ENCODE results near the gene ANKS1A.

Gene ANKS1A

GRCh38 chr6:34864007-34864406 is 25.0 kb upstream of the ANKS1A start:
- Histone ChIP-seq H3K27ac (ENCODE audit: poor library complexity, severe bottlenecking) (no peak overlapping the region), H3K27me3 (ENCODE audit: insufficient read depth, poor library complexity, severe bottlenecking) (no peaks in the 10 kb centered on the region), H3K36me3 (ENCODE audit: low read depth) (peaks cover 33% of the 10 kb centered on the region)

GRCh38 chr6:34865107-34865506 is 23.9 kb upstream of the ANKS1A start:
- no peak for DNase-seq (ENCODE audit: low spot score)
- no peaks in the 10 kb centered on the region for H3K4me1 ChIP-seq (ENCODE audit: insufficient read depth, poor library complexity, severe bottlenecking)
- H3K9me3 ChIP-seq (ENCODE audit: severe bottlenecking) = no peaks in the 10 kb centered on the region
- no peaks in the 10 kb centered on the region for H3K27me3 ChIP-seq (ENCODE audit: insufficient read depth, poor library complexity, severe bottlenecking)
- no peak overlapping the region for H3K27ac ChIP-seq (ENCODE audit: poor library complexity, severe bottlenecking)
- no peak for ATAC-seq (ENCODE audit: low read depth)
- TF ChIP-seq, protein P1, sequence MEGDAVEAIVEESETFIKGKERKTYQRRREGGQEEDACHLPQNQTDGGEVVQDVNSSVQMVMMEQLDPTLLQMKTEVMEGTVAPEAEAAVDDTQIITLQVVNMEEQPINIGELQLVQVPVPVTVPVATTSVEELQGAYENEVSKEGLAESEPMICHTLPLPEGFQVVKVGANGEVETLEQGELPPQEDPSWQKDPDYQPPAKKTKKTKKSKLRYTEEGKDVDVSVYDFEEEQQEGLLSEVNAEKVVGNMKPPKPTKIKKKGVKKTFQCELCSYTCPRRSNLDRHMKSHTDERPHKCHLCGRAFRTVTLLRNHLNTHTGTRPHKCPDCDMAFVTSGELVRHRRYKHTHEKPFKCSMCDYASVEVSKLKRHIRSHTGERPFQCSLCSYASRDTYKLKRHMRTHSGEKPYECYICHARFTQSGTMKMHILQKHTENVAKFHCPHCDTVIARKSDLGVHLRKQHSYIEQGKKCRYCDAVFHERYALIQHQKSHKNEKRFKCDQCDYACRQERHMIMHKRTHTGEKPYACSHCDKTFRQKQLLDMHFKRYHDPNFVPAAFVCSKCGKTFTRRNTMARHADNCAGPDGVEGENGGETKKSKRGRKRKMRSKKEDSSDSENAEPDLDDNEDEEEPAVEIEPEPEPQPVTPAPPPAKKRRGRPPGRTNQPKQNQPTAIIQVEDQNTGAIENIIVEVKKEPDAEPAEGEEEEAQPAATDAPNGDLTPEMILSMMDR (IDR thresholded peaks at IDR 0.05; ENCODE audit: poor library complexity, severe bottlenecking) = no peak
- H3K4me3 ChIP-seq (ENCODE audit: severe bottlenecking) = no peak overlapping the region
- peaks cover 30% of the 10 kb centered on the region; the same call in 1 of the 2 replicates for H3K36me3 ChIP-seq (ENCODE audit: low read depth)

More at GRCh38 chr6:34864007-34864406, 25.0 kb upstream of the ANKS1A start:
- Histone ChIP-seq H3K9me3 (ENCODE audit: severe bottlenecking) (no peaks in the 10 kb centered on the region), H3K4me1 (ENCODE audit: insufficient read depth, poor library complexity, severe bottlenecking) (no peaks in the 10 kb centered on the region), H3K4me3 (ENCODE audit: severe bottlenecking) (no peak overlapping the region)
- TF ChIP-seq, protein P1 (IDR thresholded peaks at IDR 0.05; ENCODE audit: poor library complexity, severe bottlenecking) = no peak
- ATAC-seq (ENCODE audit: low read depth) (no peak), DNase-seq (ENCODE audit: low spot score) (no peak)

DNA sequence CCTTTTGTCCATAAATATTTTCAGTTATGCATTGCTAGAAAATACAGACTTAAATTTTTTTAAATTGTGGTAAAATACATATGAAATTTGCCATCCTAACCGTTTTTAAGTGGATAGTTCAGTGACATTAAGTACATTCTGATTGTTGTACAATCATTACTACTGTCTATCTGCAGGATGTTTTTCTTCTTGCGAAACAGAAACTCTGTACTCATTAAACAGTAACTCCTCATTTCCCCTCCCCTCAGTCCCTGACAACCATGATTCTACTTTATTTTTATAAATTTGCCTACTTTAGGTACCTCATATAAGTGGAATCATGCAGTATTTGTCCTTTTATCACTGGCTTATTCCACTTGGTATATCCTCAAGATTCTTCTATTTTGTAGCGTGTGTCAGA is 22.5 kb upstream of the ANKS1A start:
- H3K4me1 ChIP-seq (ENCODE audit: insufficient read depth, poor library complexity, severe bottlenecking) = no peaks in the 10 kb centered on the region
- DNase-seq (ENCODE audit: low spot score) = no peak
- no peak overlapping the region for H3K4me3 ChIP-seq (ENCODE audit: severe bottlenecking)
- ATAC-seq (ENCODE audit: low read depth) = no peak
- no peaks in the 10 kb centered on the region for H3K27me3 ChIP-seq (ENCODE audit: insufficient read depth, poor library complexity, severe bottlenecking)
- TF ChIP-seq, protein P1 (IDR thresholded peaks at IDR 0.05; ENCODE audit: poor library complexity, severe bottlenecking) = no peak
- H3K9me3 ChIP-seq (ENCODE audit: severe bottlenecking) = no peaks in the 10 kb centered on the region
- peaks cover 38% of the 10 kb centered on the region for H3K36me3 ChIP-seq (ENCODE audit: low read depth)
- H3K27ac ChIP-seq (ENCODE audit: poor library complexity, severe bottlenecking) = no peak overlapping the region

GRCh38 chr6:34867484-34867883 is 21.6 kb upstream of the ANKS1A start:
- Histone ChIP-seq H3K9me3 (ENCODE audit: severe bottlenecking) (no peaks in the 10 kb centered on the region), H3K4me3 (ENCODE audit: severe bottlenecking) (no peak overlapping the region), H3K36me3 (ENCODE audit: low read depth) (peaks cover 41% of the 10 kb centered on the region), H3K27me3 (ENCODE audit: insufficient read depth, poor library complexity, severe bottlenecking) (no peaks in the 10 kb centered on the region), H3K4me1 (ENCODE audit: insufficient read depth, poor library complexity, severe bottlenecking) (no peaks in the 10 kb centered on the region), H3K27ac (ENCODE audit: poor library complexity, severe bottlenecking) (no peak overlapping the region)
- TF ChIP-seq, protein P1 (IDR thresholded peaks at IDR 0.05; ENCODE audit: poor library complexity, severe bottlenecking) = no peak
- ATAC-seq (ENCODE audit: low read depth) (no peak), DNase-seq (ENCODE audit: low spot score) (no peak)

DNA sequence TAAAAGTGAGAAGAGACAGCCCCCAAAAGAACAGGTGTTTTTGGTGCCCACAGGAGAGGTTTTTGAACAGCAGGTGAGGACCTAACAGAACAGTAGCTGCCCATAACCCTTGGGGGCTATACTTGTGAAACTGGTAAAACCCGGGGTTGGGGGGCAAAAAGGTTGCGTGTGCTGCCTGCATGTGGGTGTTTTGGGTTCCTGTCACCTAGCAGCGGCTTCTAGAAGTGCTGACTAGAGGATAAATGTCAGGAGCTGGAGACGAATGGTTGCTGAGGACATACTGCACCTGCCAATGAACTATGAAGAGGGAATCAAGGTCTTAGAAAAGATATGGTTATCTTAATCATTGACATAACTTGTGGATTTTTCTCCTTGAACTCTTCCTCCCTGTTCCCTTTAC is 17.2 kb upstream of the ANKS1A start:
- no peak overlapping the region for H3K4me3 ChIP-seq (ENCODE audit: severe bottlenecking)
- TF ChIP-seq, protein P1 (IDR thresholded peaks at IDR 0.05; ENCODE audit: poor library complexity, severe bottlenecking) = no peak
- H3K36me3 ChIP-seq (ENCODE audit: low read depth) = peaks cover 50% of the 10 kb centered on the region
- DNase-seq (ENCODE audit: low spot score) (no peak), ATAC-seq (ENCODE audit: low read depth) (no peak)
- no peaks in the 10 kb centered on the region for H3K9me3 ChIP-seq (ENCODE audit: severe bottlenecking)
- H3K27ac ChIP-seq (ENCODE audit: poor library complexity, severe bottlenecking) = no peak overlapping the region
- no peaks in the 10 kb centered on the region for H3K27me3 ChIP-seq (ENCODE audit: insufficient read depth, poor library complexity, severe bottlenecking)
- H3K4me1 ChIP-seq (ENCODE audit: insufficient read depth, poor library complexity, severe bottlenecking) = no peaks in the 10 kb centered on the region
